T-helper 2 cell treated with Interferon-gamma antibody and Interleukin-4, amounts not matched to agents 5 μg/mL and 100 μg/mL, for 36 hours (primary cell): Measurements from ENCODE around the gene TBC1D8.

Experiments
- DNase-seq: peaks from one replicate; pipeline ENCODE4 v3.0.0; 2021; ENCODE audit warnings: low spot score
- H3K27ac Mint-ChIP-seq: one replicate; pipeline ENCODE4 v1.8.0; 2021; ENCODE audit warnings: mild to moderate bottlenecking, mixed read lengths
- H3K27me3 Mint-ChIP-seq: one replicate; pipeline ENCODE4 v1.8.0; 2021; ENCODE audit warnings: low read depth, mixed read lengths
- H3K36me3 Mint-ChIP-seq: one replicate; pipeline ENCODE4 v1.8.0; 2021; ENCODE audit warnings: low read depth, mixed read lengths
- H3K4me1 Mint-ChIP-seq: one replicate; pipeline ENCODE4 v1.8.0; 2021; ENCODE audit warnings: low read depth, mixed read lengths
- H3K4me3 Mint-ChIP-seq: one replicate; pipeline ENCODE4 v1.8.0; 2022; ENCODE audit warnings: mild to moderate bottlenecking, moderate library complexity, mixed read lengths
- H3K9me3 Mint-ChIP-seq: one replicate; pipeline ENCODE4 v1.8.0; 2021; ENCODE audit warnings: mixed read lengths

TBC1D8 gene

GRCh38 chr2:101152272-101153076 lies 1.3 kb upstream of the TBC1D8 start:
- Mint-ChIP-seq H3K36me3 (no peaks in the 10 kb centered on the region), H3K27me3 (peaks cover 62% of the 10 kb centered on the region), H3K9me3 (no peaks in the 10 kb centered on the region), H3K4me3 (peak overlapping the region; percentile 75), H3K27ac (no peak overlapping the region), H3K4me1 (peaks cover 12% of the 10 kb centered on the region)
- DNase-seq = no peak

GRCh38 chr2:101151859-101152271 lies 683 bp upstream of the TBC1D8 start:
- H3K9me3 Mint-ChIP-seq = no peaks in the 10 kb centered on the region
- no peaks in the 10 kb centered on the region for H3K36me3 Mint-ChIP-seq
- no peak overlapping the region for H3K27ac Mint-ChIP-seq
- DNase-seq = no peak
- peak overlapping the region; percentile 75 for H3K4me3 Mint-ChIP-seq
- peaks cover 67% of the 10 kb centered on the region for H3K27me3 Mint-ChIP-seq
- H3K4me1 Mint-ChIP-seq = peaks cover 12% of the 10 kb centered on the region

- no peak for DNase-seq
- H3K36me3 Mint-ChIP-seq = no peaks in the 10 kb centered on the region
- H3K4me3 Mint-ChIP-seq = peak overlapping the region; percentile 69
- no peaks in the 10 kb centered on the region for H3K9me3 Mint-ChIP-seq
- peaks cover 12% of the 10 kb centered on the region for H3K4me1 Mint-ChIP-seq
- H3K27me3 Mint-ChIP-seq = peaks cover 70% of the 10 kb centered on the region
- no peak overlapping the region for H3K27ac Mint-ChIP-seq
Measured at GRCh38 chr2:101150306-101151145, 656 bp downstream of the TBC1D8 start.

GRCh38 chr2:101149241-101150192 lies 1.7 kb downstream of the TBC1D8 start:
- DNase-seq = no peak
- peaks cover 12% of the 10 kb centered on the region for H3K4me1 Mint-ChIP-seq
- H3K27ac Mint-ChIP-seq = no peak overlapping the region

GRCh38 chr2:101148777-101149176 lies 2.4 kb downstream of the TBC1D8 start:
- no peak overlapping the region for H3K4me3 Mint-ChIP-seq
- peaks cover 12% of the 10 kb centered on the region for H3K4me1 Mint-ChIP-seq
- H3K27ac Mint-ChIP-seq = no peak overlapping the region
- no peaks in the 10 kb centered on the region for H3K36me3 Mint-ChIP-seq
- no peak for DNase-seq
- H3K27me3 Mint-ChIP-seq = peaks cover 67% of the 10 kb centered on the region
- H3K9me3 Mint-ChIP-seq = no peaks in the 10 kb centered on the region

More at GRCh38 chr2:101149241-101150192, 1.7 kb downstream of the TBC1D8 start:
- Mint-ChIP-seq H3K4me3 (peak overlapping the region; percentile 42), H3K27me3 (peaks cover 70% of the 10 kb centered on the region), H3K9me3 (no peaks in the 10 kb centered on the region), H3K36me3 (no peaks in the 10 kb centered on the region)

- Mint-ChIP-seq H3K9me3 (no peaks in the 10 kb centered on the region), H3K27ac (no peak overlapping the region), H3K27me3 (peaks cover 59% of the 10 kb centered on the region), H3K4me3 (no peak overlapping the region), H3K4me1 (peaks cover 12% of the 10 kb centered on the region), H3K36me3 (no peaks in the 10 kb centered on the region)
- DNase-seq = no peak
Measured at GRCh38 chr2:101147971-101148370, 3.2 kb downstream of the TBC1D8 start.

GRCh38 chr2:101147062-101147461 lies 4.1 kb downstream of the TBC1D8 start:
- Mint-ChIP-seq H3K27ac (no peak overlapping the region), H3K36me3 (no peaks in the 10 kb centered on the region), H3K4me3 (no peak overlapping the region), H3K9me3 (no peaks in the 10 kb centered on the region), H3K27me3 (peaks cover 50% of the 10 kb centered on the region), H3K4me1 (peaks cover 5% of the 10 kb centered on the region)
- DNase-seq = no peak

GRCh38 chr2:101146535-101146934 lies 4.6 kb downstream of the TBC1D8 start:
- peaks cover 45% of the 10 kb centered on the region for H3K27me3 Mint-ChIP-seq
- no peaks in the 10 kb centered on the region for H3K9me3 Mint-ChIP-seq
- DNase-seq = no peak
- no peaks in the 10 kb centered on the region for H3K4me1 Mint-ChIP-seq
- H3K27ac Mint-ChIP-seq = no peak overlapping the region
- H3K36me3 Mint-ChIP-seq = no peaks in the 10 kb centered on the region
- no peak overlapping the region for H3K4me3 Mint-ChIP-seq

- H3K36me3 Mint-ChIP-seq = no peaks in the 10 kb centered on the region
- H3K9me3 Mint-ChIP-seq = no peaks in the 10 kb centered on the region
- H3K27ac Mint-ChIP-seq = no peak overlapping the region
- no peak for DNase-seq
- no peaks in the 10 kb centered on the region for H3K4me1 Mint-ChIP-seq
- no peak overlapping the region for H3K4me3 Mint-ChIP-seq
- H3K27me3 Mint-ChIP-seq = peaks cover 44% of the 10 kb centered on the region
Measured at GRCh38 chr2:101145406-101145805, 5.8 kb downstream of the TBC1D8 start.

GRCh38 chr2:101142163-101142562 lies 9.0 kb downstream of the TBC1D8 start:
- Mint-ChIP-seq H3K4me1 (no peaks in the 10 kb centered on the region), H3K36me3 (no peaks in the 10 kb centered on the region), H3K9me3 (no peaks in the 10 kb centered on the region), H3K4me3 (no peak overlapping the region), H3K27ac (no peak overlapping the region), H3K27me3 (peaks cover 14% of the 10 kb centered on the region)
- no peak for DNase-seq

- H3K4me3 Mint-ChIP-seq = no peak overlapping the region
- no peaks in the 10 kb centered on the region for H3K4me1 Mint-ChIP-seq
- H3K27me3 Mint-ChIP-seq = peaks cover 7% of the 10 kb centered on the region
- H3K9me3 Mint-ChIP-seq = no peaks in the 10 kb centered on the region
- H3K36me3 Mint-ChIP-seq = no peaks in the 10 kb centered on the region
- no peak for DNase-seq
- no peak overlapping the region for H3K27ac Mint-ChIP-seq
Measured at GRCh38 chr2:101140978-101141655, 10.1 kb downstream of the TBC1D8 start.

GRCh38 chr2:101140237-101140636 lies 10.9 kb downstream of the TBC1D8 start:
- Mint-ChIP-seq H3K4me3 (no peak overlapping the region), H3K36me3 (no peaks in the 10 kb centered on the region), H3K27me3 (peaks cover 7% of the 10 kb centered on the region)

GRCh38 chr2:101139495-101139894 lies 11.7 kb downstream of the TBC1D8 start:
- no peak for DNase-seq
- no peaks in the 10 kb centered on the region for H3K36me3 Mint-ChIP-seq
- H3K9me3 Mint-ChIP-seq = no peaks in the 10 kb centered on the region
- H3K4me1 Mint-ChIP-seq = no peaks in the 10 kb centered on the region
- no peak overlapping the region for H3K27ac Mint-ChIP-seq
- H3K27me3 Mint-ChIP-seq = peaks cover 4% of the 10 kb centered on the region
- H3K4me3 Mint-ChIP-seq = no peak overlapping the region

More at GRCh38 chr2:101140237-101140636, 10.9 kb downstream of the TBC1D8 start:
- DNase-seq = no peak
- Mint-ChIP-seq H3K9me3 (no peaks in the 10 kb centered on the region), H3K4me1 (no peaks in the 10 kb centered on the region), H3K27ac (no peak overlapping the region)
